Mesendoderm (in vitro differentiated cells): ENCODE data around the gene SHC4.

ENCODE experiments used
- DNase-seq: peaks from one replicate; pipeline ENCODE4 v3.0.0; 2013
- H2AK5ac ChIP-seq: 2 replicates; pipeline ENCODE4 v1.6.1; 2013; ENCODE audit warnings: low read length, inconsistent platforms
- H2BK120ac ChIP-seq: 2 replicates; pipeline ENCODE4 v1.6.1; 2013; ENCODE audit warnings: low read depth, mild to moderate bottlenecking, low read length, moderate library complexity, mixed read lengths
- H2BK15ac ChIP-seq: replicated peaks from 2 replicates; pipeline ENCODE4 v1.6.1; 2013; ENCODE audit warnings: low read depth, mild to moderate bottlenecking, moderate library complexity
- H2BK5ac ChIP-seq: 2 replicates; pipeline ENCODE4 v1.6.1; 2013; ENCODE audit warnings: low read length, inconsistent platforms
- H3K18ac ChIP-seq: 2 replicates; pipeline ENCODE4 v1.6.1; 2013; ENCODE audit warnings: mild to moderate bottlenecking, low read length, mixed read lengths
- H3K23ac ChIP-seq: one replicate; pipeline ENCODE4 v1.6.1; 2013; ENCODE audit warnings: low read length
- H3K27ac ChIP-seq: 2 replicates; pipeline ENCODE4 v1.5.1; 2013; ENCODE audit warnings: low read depth, mild to moderate bottlenecking, inconsistent platforms, low read length, moderate library complexity
- H3K27me3 ChIP-seq: 2 replicates; pipeline ENCODE4 v1.6.1; 2013; ENCODE audit warnings: low read length, control low read depth, mild to moderate bottlenecking, inconsistent platforms; ENCODE audit not compliant: insufficient read depth, poor library complexity
- H3K36me3 ChIP-seq: 2 replicates; pipeline ENCODE4 v1.6.1; 2013; ENCODE audit warnings: low read length, inconsistent platforms; ENCODE audit not compliant: control insufficient read depth, insufficient read depth
- H3K4ac ChIP-seq: one replicate; pipeline ENCODE4 v1.6.1; 2013; ENCODE audit warnings: low read depth, mild to moderate bottlenecking, low read length, moderate library complexity
- H3K4me1 ChIP-seq: 2 replicates; pipeline ENCODE4 v1.6.1; 2013; ENCODE audit warnings: low read depth, low read length, inconsistent platforms; ENCODE audit not compliant: control insufficient read depth
- H3K4me2 ChIP-seq: 2 replicates; pipeline ENCODE4 v1.6.1; 2013; ENCODE audit warnings: low read length
- H3K4me3 ChIP-seq: 2 replicates; pipeline ENCODE4 v1.5.1; 2013; ENCODE audit warnings: mild to moderate bottlenecking, low read length
- H3K56ac ChIP-seq: one replicate; pipeline ENCODE4 v1.6.1; 2013; ENCODE audit warnings: low read length
- H3K79me1 ChIP-seq: 2 replicates; pipeline ENCODE4 v1.6.1; 2013; ENCODE audit warnings: low read length, inconsistent platforms
- H3K79me2 ChIP-seq: 2 replicates; pipeline ENCODE4 v1.6.1; 2013; ENCODE audit warnings: mild to moderate bottlenecking, low read length; ENCODE audit not compliant: control insufficient read depth, insufficient read depth
- H3K9ac ChIP-seq: 2 replicates; pipeline ENCODE4 v1.6.1; 2013; ENCODE audit warnings: low read length, inconsistent platforms
- H4K5ac ChIP-seq: one replicate; pipeline ENCODE4 v1.6.1; 2013; ENCODE audit warnings: low read length
- H4K8ac ChIP-seq: one replicate; pipeline ENCODE4 v1.6.1; 2013; ENCODE audit warnings: low read depth, mild to moderate bottlenecking, control low read depth, low read length, moderate library complexity
- WGBS: extraction: QIAGEN DNeasy Blood & Tissue Kit; methylation state at CpG from one replicate; pipeline ENCODE4 v1.1.7; 2013; ENCODE audit warnings: low lambda C conversion rate, missing lambda C conversion rate; ENCODE audit not compliant: insufficient coverage; ENCODE audit errors: extremely low coverage; 5-methylcytosine and 5-hydroxymethylcytosine counted together

Gene SHC4

GRCh38 chr15:48889925-48890324 is 73.8 kb downstream of the SHC4 start:
- no peak overlapping the region for H3K56ac ChIP-seq
- no peaks in the 10 kb centered on the region for H3K36me3 ChIP-seq
- no peak overlapping the region for H3K27ac ChIP-seq
- DNase-seq: no peak
- H4K8ac ChIP-seq: no peak overlapping the region
- no CpG with 5 or more reads among the region's 3 CpGs for WGBS
- no peak overlapping the region for H3K4ac ChIP-seq
- H3K79me1 ChIP-seq: no peaks in the 10 kb centered on the region
- H3K79me2 ChIP-seq: no peaks in the 10 kb centered on the region
- no peak overlapping the region for H3K4me3 ChIP-seq
- H3K4me1 ChIP-seq: no peaks in the 10 kb centered on the region
- H2BK15ac ChIP-seq: no peak overlapping the region
- no peaks in the 10 kb centered on the region for H3K27me3 ChIP-seq
- H4K5ac ChIP-seq: no peak overlapping the region
- H2BK5ac ChIP-seq: no peak overlapping the region
- H2BK120ac ChIP-seq: no peak overlapping the region
- H3K4me2 ChIP-seq: no peak overlapping the region
- H3K23ac ChIP-seq: no peak overlapping the region
- H3K18ac ChIP-seq: no peak overlapping the region
- H2AK5ac ChIP-seq: no peak overlapping the region
- no peak overlapping the region for H3K9ac ChIP-seq

GRCh38 chr15:48888836-48889235 is 74.9 kb downstream of the SHC4 start:
- H3K4me3 ChIP-seq: no peak overlapping the region
- H2BK5ac ChIP-seq: no peak overlapping the region
- H3K27ac ChIP-seq: no peak overlapping the region
- no peaks in the 10 kb centered on the region for H3K4me1 ChIP-seq
- no peaks in the 10 kb centered on the region for H3K79me1 ChIP-seq
- H2BK120ac ChIP-seq: no peak overlapping the region
- H3K9ac ChIP-seq: no peak overlapping the region
- no peak overlapping the region for H2AK5ac ChIP-seq
- no peak for DNase-seq
- H3K56ac ChIP-seq: no peak overlapping the region
- H3K4ac ChIP-seq: no peak overlapping the region
- WGBS: no CpG with 5 or more reads among the region's 1 CpG
- H3K23ac ChIP-seq: no peak overlapping the region
- H4K8ac ChIP-seq: no peak overlapping the region
- H3K79me2 ChIP-seq: no peaks in the 10 kb centered on the region
- H3K18ac ChIP-seq: no peak overlapping the region
- no peak overlapping the region for H3K4me2 ChIP-seq
- no peak overlapping the region for H4K5ac ChIP-seq
- H2BK15ac ChIP-seq: no peak overlapping the region
- H3K36me3 ChIP-seq: no peaks in the 10 kb centered on the region
- no peaks in the 10 kb centered on the region for H3K27me3 ChIP-seq

- Histone ChIP-seq H2BK120ac (no peak overlapping the region), H3K4me1 (no peaks in the 10 kb centered on the region), H3K79me2 (no peaks in the 10 kb centered on the region), H3K56ac (no peak overlapping the region), H3K79me1 (no peaks in the 10 kb centered on the region), H3K36me3 (no peaks in the 10 kb centered on the region), H3K18ac (no peak overlapping the region), H3K9ac (no peak overlapping the region), H2BK5ac (no peak overlapping the region), H4K5ac (no peak overlapping the region), H2BK15ac (no peak overlapping the region), H3K4me2 (no peak overlapping the region), H3K27ac (no peak overlapping the region), H4K8ac (no peak overlapping the region), H3K4me3 (no peak overlapping the region), H3K4ac (no peak overlapping the region), H3K23ac (no peak overlapping the region), H3K27me3 (no peaks in the 10 kb centered on the region), H2AK5ac (no peak overlapping the region)
- DNase-seq: no peak
- no CpG with 5 or more reads among the region's 4 CpGs for WGBS
Observed at GRCh38 chr15:48888191-48888590, 75.5 kb downstream of the SHC4 start.

GRCh38 chr15:48887144-48887543 is 76.6 kb downstream of the SHC4 start:
- no peaks in the 10 kb centered on the region for H3K79me2 ChIP-seq
- H3K4ac ChIP-seq: no peak overlapping the region
- H2BK15ac ChIP-seq: no peak overlapping the region
- H4K5ac ChIP-seq: no peak overlapping the region
- H2BK5ac ChIP-seq: no peak overlapping the region
- no peak overlapping the region for H2AK5ac ChIP-seq
- no peaks in the 10 kb centered on the region for H3K4me1 ChIP-seq
- H3K4me2 ChIP-seq: no peak overlapping the region
- peak; percentile 27 for DNase-seq
- no peaks in the 10 kb centered on the region for H3K79me1 ChIP-seq
- no peak overlapping the region for H4K8ac ChIP-seq
- H2BK120ac ChIP-seq: no peak overlapping the region
- no peaks in the 10 kb centered on the region for H3K36me3 ChIP-seq
- no CpG with 5 or more reads among the region's 2 CpGs for WGBS
- H3K27ac ChIP-seq: no peak overlapping the region
- no peak overlapping the region for H3K23ac ChIP-seq
- no peak overlapping the region for H3K56ac ChIP-seq
- no peaks in the 10 kb centered on the region for H3K27me3 ChIP-seq
- H3K9ac ChIP-seq: no peak overlapping the region
- H3K18ac ChIP-seq: no peak overlapping the region
- H3K4me3 ChIP-seq: no peak overlapping the region

- Histone ChIP-seq H3K23ac (no peak overlapping the region), H3K4me3 (no peak overlapping the region), H3K4me1 (peaks cover 4% of the 10 kb centered on the region), H4K5ac (no peak overlapping the region), H3K4me2 (no peak overlapping the region), H3K56ac (no peak overlapping the region), H4K8ac (no peak overlapping the region), H3K27ac (no peak overlapping the region), H3K36me3 (no peaks in the 10 kb centered on the region), H3K79me2 (peaks cover 3% of the 10 kb centered on the region), H3K27me3 (no peaks in the 10 kb centered on the region), H2BK15ac (no peak overlapping the region), H3K9ac (no peak overlapping the region), H2BK5ac (no peak overlapping the region), H3K79me1 (peaks cover 3% of the 10 kb centered on the region), H2AK5ac (no peak overlapping the region), H2BK120ac (no peak overlapping the region), H3K4ac (no peak overlapping the region), H3K18ac (no peak overlapping the region)
- DNase-seq: no peak
- no CpG with 5 or more reads among the region's 2 CpGs for WGBS
Observed at GRCh38 chr15:48883699-48884098, 80.0 kb downstream of the SHC4 start.

GRCh38 chr15:48880070-48880634 is 83.6 kb downstream of the SHC4 start:
- DNase-seq: no peak
- no peak overlapping the region for H2BK120ac ChIP-seq
- no peak overlapping the region for H2BK5ac ChIP-seq
- no peak overlapping the region for H3K23ac ChIP-seq
- no peak overlapping the region for H3K4me3 ChIP-seq
- peaks cover 10% of the 10 kb centered on the region for H3K79me2 ChIP-seq
- WGBS: no CpG with 5 or more reads among the region's 3 CpGs
- no peak overlapping the region for H3K27ac ChIP-seq
- H3K9ac ChIP-seq: peak overlapping the region; percentile 35
- peaks cover 4% of the 10 kb centered on the region for H3K4me1 ChIP-seq
- H4K8ac ChIP-seq: no peak overlapping the region
- peaks cover 3% of the 10 kb centered on the region for H3K79me1 ChIP-seq
- no peak overlapping the region for H2BK15ac ChIP-seq
- no peak overlapping the region for H3K56ac ChIP-seq
- no peak overlapping the region for H3K4ac ChIP-seq
- no peak overlapping the region for H3K18ac ChIP-seq
- H2AK5ac ChIP-seq: no peak overlapping the region
- no peak overlapping the region for H4K5ac ChIP-seq
- H3K36me3 ChIP-seq: no peaks in the 10 kb centered on the region
- no peaks in the 10 kb centered on the region for H3K27me3 ChIP-seq
- peak overlapping the region; percentile 16 for H3K4me2 ChIP-seq
